ENCODE results near the gene ARID1B. TPM values are rescaled to one million over a fixed set of nuclear protein-coding genes. Genes with fewer than 3 reads are reported as not detected.

ARID1B gene
- total RNA-seq, 1 donor from 2014 or later = 18.5 TPM

DNA sequence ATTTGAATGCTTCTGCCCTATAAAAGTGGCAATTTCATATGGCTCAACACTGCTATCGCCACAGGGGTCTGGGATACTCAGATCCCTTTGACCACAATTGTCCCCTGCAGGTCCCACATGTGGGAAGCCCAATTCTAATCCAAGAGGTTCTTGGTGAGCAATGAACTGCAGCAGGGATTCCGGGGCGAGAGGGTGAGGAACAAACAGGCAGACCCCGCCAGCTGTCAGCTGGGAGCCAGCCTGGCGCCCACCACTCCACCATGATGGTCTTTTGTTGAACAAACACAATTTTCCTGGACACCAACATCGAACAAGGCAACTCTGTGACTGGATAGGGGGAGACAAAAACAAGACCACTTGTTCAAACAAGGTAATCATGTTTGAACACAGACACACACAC lies 465.6 kb downstream of the ARID1B start:
- TF ChIP-seq, protein P1, sequence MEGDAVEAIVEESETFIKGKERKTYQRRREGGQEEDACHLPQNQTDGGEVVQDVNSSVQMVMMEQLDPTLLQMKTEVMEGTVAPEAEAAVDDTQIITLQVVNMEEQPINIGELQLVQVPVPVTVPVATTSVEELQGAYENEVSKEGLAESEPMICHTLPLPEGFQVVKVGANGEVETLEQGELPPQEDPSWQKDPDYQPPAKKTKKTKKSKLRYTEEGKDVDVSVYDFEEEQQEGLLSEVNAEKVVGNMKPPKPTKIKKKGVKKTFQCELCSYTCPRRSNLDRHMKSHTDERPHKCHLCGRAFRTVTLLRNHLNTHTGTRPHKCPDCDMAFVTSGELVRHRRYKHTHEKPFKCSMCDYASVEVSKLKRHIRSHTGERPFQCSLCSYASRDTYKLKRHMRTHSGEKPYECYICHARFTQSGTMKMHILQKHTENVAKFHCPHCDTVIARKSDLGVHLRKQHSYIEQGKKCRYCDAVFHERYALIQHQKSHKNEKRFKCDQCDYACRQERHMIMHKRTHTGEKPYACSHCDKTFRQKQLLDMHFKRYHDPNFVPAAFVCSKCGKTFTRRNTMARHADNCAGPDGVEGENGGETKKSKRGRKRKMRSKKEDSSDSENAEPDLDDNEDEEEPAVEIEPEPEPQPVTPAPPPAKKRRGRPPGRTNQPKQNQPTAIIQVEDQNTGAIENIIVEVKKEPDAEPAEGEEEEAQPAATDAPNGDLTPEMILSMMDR (conservative IDR thresholded peaks at IDR 0.05; ENCODE audit: low read depth, low read length) = no peak
- H3K4me3 ChIP-seq (ENCODE audit: low read depth, low read length) = no peak overlapping the region
- DNase-seq (ENCODE audit: low read depth) = no peak

DNA sequence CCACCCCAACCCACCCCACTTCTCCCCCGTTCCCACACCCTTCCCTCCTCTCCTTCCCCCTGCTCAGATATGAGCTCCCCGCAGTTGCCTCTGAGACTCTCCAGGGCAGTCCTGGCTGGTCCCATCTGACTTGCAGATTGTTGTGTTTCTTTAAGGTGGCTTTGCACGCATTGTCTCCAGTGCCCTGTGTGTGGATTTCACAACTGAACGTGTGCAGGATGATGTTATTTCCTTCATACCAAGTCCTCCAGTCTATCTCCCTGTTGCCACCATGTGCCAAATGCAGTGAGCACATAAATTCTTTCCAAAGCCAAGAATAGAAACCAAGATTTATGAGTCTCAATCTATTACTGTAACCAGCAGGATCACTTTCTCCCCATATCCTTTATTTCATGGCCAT lies 467.0 kb downstream of the ARID1B start:
- TF ChIP-seq, protein P1 (conservative IDR thresholded peaks at IDR 0.05; ENCODE audit: low read depth, low read length) = no peak
- H3K4me3 ChIP-seq (ENCODE audit: low read depth, low read length) = no peak overlapping the region
- DNase-seq (ENCODE audit: low read depth) = no peak

DNA sequence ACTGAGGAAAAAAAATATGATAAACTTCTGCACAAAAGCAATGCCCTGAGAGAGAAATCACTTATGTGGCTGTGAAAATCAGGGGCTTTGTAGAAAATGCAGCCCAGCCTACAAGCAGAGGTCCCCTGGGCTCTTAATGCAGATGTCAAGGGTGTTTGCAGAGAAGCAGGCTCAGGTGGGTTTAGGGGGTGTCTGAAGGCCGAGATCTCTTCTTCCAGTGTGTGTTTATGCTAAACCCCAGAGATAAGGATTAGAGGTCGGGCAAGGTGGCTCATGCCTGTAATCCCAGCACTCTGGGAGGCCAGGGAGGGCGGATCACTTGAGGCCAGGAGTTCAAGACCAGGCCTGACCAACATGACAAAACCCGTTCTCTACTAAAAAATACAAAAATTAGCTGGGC lies 467.6 kb downstream of the ARID1B start:
- no peak for DNase-seq (ENCODE audit: low read depth)
- H3K4me3 ChIP-seq (ENCODE audit: low read depth, low read length) = no peak overlapping the region
- TF ChIP-seq, protein P1 (conservative IDR thresholded peaks at IDR 0.05; ENCODE audit: low read depth, low read length) = no peak

- no peak overlapping the region for H3K4me3 ChIP-seq (ENCODE audit: low read depth, low read length)
- no peak for DNase-seq (ENCODE audit: low read depth)
- TF ChIP-seq, protein P1 (conservative IDR thresholded peaks at IDR 0.05; ENCODE audit: low read depth, low read length) = no peak
Observed at GRCh38 chr6:157245436-157245835, 468.3 kb downstream of the ARID1B start.

DNA sequence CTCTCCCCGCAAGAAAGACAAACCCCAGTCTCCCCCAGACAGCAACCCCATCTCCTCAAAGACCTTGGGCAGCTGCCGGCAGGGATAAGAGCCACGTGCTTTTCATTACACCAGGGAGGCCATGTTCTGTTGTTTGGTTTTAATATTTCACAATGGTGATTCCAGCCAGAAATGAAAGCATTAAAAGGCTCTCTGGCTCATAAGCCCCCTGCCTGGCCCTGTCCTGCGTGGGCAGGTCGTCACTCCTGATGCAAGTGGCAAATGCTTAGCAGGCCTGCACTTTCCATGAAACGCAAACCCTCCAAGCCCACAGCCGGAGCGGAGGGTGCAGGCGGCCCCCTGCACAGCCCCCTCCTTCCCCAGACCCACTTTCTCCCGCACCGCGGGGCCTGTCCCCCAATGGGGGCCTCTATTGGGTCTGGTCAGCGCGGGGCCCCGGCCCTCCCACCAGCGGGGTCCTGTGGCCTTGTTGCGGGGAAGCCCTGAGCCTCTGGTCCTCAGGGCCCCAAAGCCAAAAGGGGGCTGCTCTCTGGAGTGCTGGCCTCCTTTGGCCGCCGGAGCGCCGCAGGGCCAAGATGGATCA lies 469.0 kb downstream of the ARID1B start:
- no peak overlapping the region for H3K4me3 ChIP-seq (ENCODE audit: low read depth, low read length)
- no peak for DNase-seq (ENCODE audit: low read depth)
- TF ChIP-seq, protein P1 (conservative IDR thresholded peaks at IDR 0.05; ENCODE audit: low read depth, low read length) = no peak

DNA sequence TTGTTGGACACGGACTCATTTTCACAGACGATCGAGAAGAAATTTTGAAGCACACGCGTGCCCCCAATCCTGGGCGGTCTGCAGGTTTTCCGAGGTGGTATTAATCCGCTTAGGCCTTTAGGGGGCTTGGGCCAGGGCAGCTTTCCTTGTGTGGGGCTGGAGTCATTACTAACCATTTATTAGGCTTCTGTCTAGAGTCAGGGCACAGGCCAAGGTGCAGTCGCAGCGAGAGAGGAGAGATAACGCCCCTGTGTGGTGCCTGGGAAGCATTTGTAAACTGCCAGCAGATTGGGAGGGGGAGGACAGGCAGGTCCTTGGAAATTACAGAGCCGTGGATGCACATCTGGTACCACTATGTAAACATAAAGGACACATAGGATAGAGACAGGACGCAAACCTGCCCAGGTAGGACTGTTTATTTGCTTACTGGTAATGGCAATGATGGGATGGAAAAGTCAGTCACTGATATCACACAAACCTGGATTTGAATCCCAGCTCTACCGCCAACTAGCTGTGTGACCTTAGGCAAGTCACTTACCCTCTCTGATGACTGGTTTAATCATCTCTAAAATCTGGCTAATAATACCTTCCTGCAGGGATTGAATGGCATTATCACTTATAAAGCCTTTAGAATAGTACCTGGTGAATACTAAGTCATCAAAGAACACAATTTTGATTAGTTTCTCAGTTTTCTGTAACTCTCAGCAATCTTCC lies 469.8 kb downstream of the ARID1B start:
- TF ChIP-seq, protein P1 (conservative IDR thresholded peaks at IDR 0.05; ENCODE audit: low read depth, low read length) = no peak
- no peak for DNase-seq (ENCODE audit: low read depth)
- no peak overlapping the region for H3K4me3 ChIP-seq (ENCODE audit: low read depth, low read length)

DNA sequence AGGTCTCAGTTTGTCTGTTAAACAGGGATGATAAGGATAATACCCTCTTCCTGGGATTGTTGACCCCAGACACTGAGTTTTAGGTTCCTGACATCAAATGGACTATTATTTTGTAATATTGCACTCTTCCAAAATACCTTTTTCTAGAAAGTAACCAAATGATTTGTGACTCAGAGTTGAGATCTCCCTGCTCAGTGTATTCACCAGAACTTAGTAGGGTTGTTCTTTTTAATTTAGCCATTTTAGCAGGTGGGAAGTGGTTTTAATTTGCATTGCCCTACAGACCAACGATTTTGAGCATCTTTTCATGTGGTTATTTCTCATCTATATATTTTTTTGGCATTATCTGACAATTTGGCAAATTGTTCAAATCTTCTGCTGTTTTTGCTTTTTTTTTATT lies 471.1 kb downstream of the ARID1B start:
- H3K4me3 ChIP-seq (ENCODE audit: low read depth, low read length) = no peak overlapping the region
- TF ChIP-seq, protein P1 (conservative IDR thresholded peaks at IDR 0.05; ENCODE audit: low read depth, low read length) = no peak
- DNase-seq (ENCODE audit: low read depth) = no peak

Data from epithelial cell of proximal tubule (primary cell).